H9 (cell line): ENCODE results near the gene KRT80. TPM values are rescaled to one million over a fixed set of nuclear protein-coding genes. Genes with fewer than 3 reads are reported as not detected.
A peak's percentile ranks its signal among the peaks of the same experiment; 100 is the strongest.

Experiments
- DNase-seq: peaks from one replicate; pipeline ENCODE4 v3.0.0-alpha.2; 2017
- H2AFZ ChIP-seq: one replicate; pipeline ENCODE4 v1.6.1; 2013; ENCODE audit warnings: mild to moderate bottlenecking, low read length, control low read depth, moderate library complexity
- H2AK5ac ChIP-seq: 2 replicates; pipeline ENCODE4 v1.6.1; 2013; ENCODE audit warnings: low read length, control low read depth, mixed read lengths; ENCODE audit not compliant: insufficient read length
- H2BK120ac ChIP-seq: one replicate; pipeline ENCODE4 v1.6.1; 2013; ENCODE audit warnings: low read depth, mild to moderate bottlenecking, low read length, control low read depth, inconsistent platforms; ENCODE audit not compliant: poor library complexity, severe bottlenecking
- H2BK12ac ChIP-seq: 2 replicates; pipeline ENCODE4 v1.6.1; 2013; ENCODE audit warnings: low read length, control low read depth, mixed read lengths, low read depth; ENCODE audit not compliant: insufficient read length
- H2BK15ac ChIP-seq: 2 replicates; pipeline ENCODE4 v1.6.1; 2013; ENCODE audit warnings: low read depth, low read length, control low read depth
- H2BK20ac ChIP-seq: one replicate; pipeline ENCODE4 v1.6.1; 2013; ENCODE audit warnings: low read depth, mild to moderate bottlenecking, low read length, control low read depth, inconsistent platforms; ENCODE audit not compliant: poor library complexity, severe bottlenecking
- H2BK5ac ChIP-seq: 2 replicates; pipeline ENCODE4 v1.6.1; 2013; ENCODE audit warnings: low read length, control low read depth, mixed read lengths; ENCODE audit not compliant: insufficient read length
- H3K14ac ChIP-seq: 2 replicates; pipeline ENCODE4 v1.6.1; 2013; ENCODE audit warnings: low read length, control low read depth; ENCODE audit not compliant: insufficient read depth
- H3K18ac ChIP-seq: 2 replicates; pipeline ENCODE4 v1.6.1; 2013; ENCODE audit warnings: low read depth, mild to moderate bottlenecking, mixed read lengths, low read length, control low read depth; ENCODE audit not compliant: insufficient read length
- H3K23ac ChIP-seq: 2 replicates; pipeline ENCODE4 v1.6.1; 2013; ENCODE audit warnings: low read length, control low read depth, mixed read lengths, low read depth; ENCODE audit not compliant: insufficient read length
- H3K23me2 ChIP-seq: 2 replicates; pipeline ENCODE4 v1.6.1; 2013; ENCODE audit warnings: low read depth, mild to moderate bottlenecking, mixed read lengths, low read length, control low read depth; ENCODE audit not compliant: insufficient read length, poor library complexity, severe bottlenecking
- H3K27ac ChIP-seq: 2 replicates; pipeline ENCODE4 v1.5.1; 2013; ENCODE audit warnings: low read length, control low read depth, mixed read lengths, low read depth; ENCODE audit not compliant: insufficient read length
- H3K27me3 ChIP-seq: 2 replicates; pipeline ENCODE4 v1.6.1; 2013; ENCODE audit warnings: low read length, control low read depth, inconsistent platforms; ENCODE audit not compliant: insufficient read depth
- H3K4ac ChIP-seq: 2 replicates; pipeline ENCODE4 v1.6.1; 2013; ENCODE audit warnings: low read depth, mild to moderate bottlenecking, control low read depth, inconsistent platforms, low read length, moderate library complexity
- H3K4me1 ChIP-seq: 2 replicates; pipeline ENCODE4 v1.6.1; 2013; ENCODE audit warnings: low read length, control low read depth, inconsistent platforms; ENCODE audit not compliant: insufficient read depth
- H3K4me2 ChIP-seq: 2 replicates; pipeline ENCODE4 v1.6.1; 2013; ENCODE audit warnings: low read length, control low read depth, mixed read lengths; ENCODE audit not compliant: insufficient read length, insufficient read depth
- H3K56ac ChIP-seq: 2 replicates; pipeline ENCODE4 v1.6.1; 2013; ENCODE audit warnings: low read depth, mild to moderate bottlenecking, mixed read lengths, low read length, control low read depth; ENCODE audit not compliant: insufficient read length
- H3K79me1 ChIP-seq: 2 replicates; pipeline ENCODE4 v1.6.1; 2013; ENCODE audit warnings: low read depth, mild to moderate bottlenecking, moderate library complexity, low read length, control low read depth, inconsistent platforms; ENCODE audit not compliant: insufficient read depth, poor library complexity, severe bottlenecking
- H3K79me2 ChIP-seq: 2 replicates; pipeline ENCODE4 v1.6.1; 2013; ENCODE audit warnings: low read length, control low read depth, inconsistent platforms; ENCODE audit not compliant: insufficient read depth
- H3K9ac ChIP-seq: 2 replicates; pipeline ENCODE4 v1.6.1; 2013; ENCODE audit warnings: low read length, control low read depth, mixed read lengths; ENCODE audit not compliant: insufficient read length; ENCODE audit errors: extremely low read depth
- H3K9me3 ChIP-seq: one replicate; pipeline ENCODE4 v1.6.1; 2013; ENCODE audit warnings: low read depth, low read length, inconsistent platforms; ENCODE audit not compliant: control insufficient read depth
- H3T11ph ChIP-seq: one replicate; pipeline ENCODE4 v1.6.1; 2013; ENCODE audit warnings: mild to moderate bottlenecking, low read length, control low read depth, inconsistent platforms
- H4K20me1 ChIP-seq: one replicate; pipeline ENCODE4 v1.6.1; 2013; ENCODE audit not compliant: control insufficient read depth, insufficient read length, insufficient read depth
- H4K5ac ChIP-seq: 2 replicates; pipeline ENCODE4 v1.6.1; 2013; ENCODE audit warnings: low read depth, mild to moderate bottlenecking, mixed read lengths, low read length, control low read depth; ENCODE audit not compliant: insufficient read length
- H4K8ac ChIP-seq: replicated peaks from 2 replicates; pipeline ENCODE4 v1.6.1; 2013; ENCODE audit warnings: low read length, control low read depth, mixed read lengths, low read depth; ENCODE audit not compliant: insufficient read length
- H4K91ac ChIP-seq: 2 replicates; pipeline ENCODE4 v1.6.1; 2013; ENCODE audit warnings: low read depth, mild to moderate bottlenecking, moderate library complexity, mixed read lengths, low read length, control low read depth; ENCODE audit not compliant: insufficient read length
- H3K27ac Mint-ChIP-seq, 3 experiments: 2 replicates in 2 of 3; 3 replicates in 1 of 3; pipeline ENCODE4 v1.8.0; 2020 to 2021; ENCODE audit warnings: mixed read lengths in 3 of 3, mild to moderate bottlenecking in 1 of 3, moderate library complexity in 1 of 3
- H3K27me3 Mint-ChIP-seq: 2 replicates; pipeline ENCODE4 v1.8.0; 2021; ENCODE audit warnings: low read depth, mild to moderate bottlenecking, moderate library complexity, mixed read lengths
- H3K36me3 Mint-ChIP-seq, 3 experiments: 2 replicates in 2 of 3; 3 replicates in 1 of 3; pipeline ENCODE4 v1.8.0; 2020 to 2021; ENCODE audit warnings: low read depth in 3 of 3, mixed read lengths in 3 of 3; ENCODE audit not compliant: insufficient read depth in 1 of 3
- H3K4me1 Mint-ChIP-seq, 2 experiments: 2 replicates each; pipeline ENCODE4 v1.8.0; 2020; ENCODE audit warnings: mixed read lengths in 2 of 2
- H3K4me3 Mint-ChIP-seq, 2 experiments: 2 replicates in 1 of 2; 3 replicates in 1 of 2; pipeline ENCODE4 v1.8.0; 2020 to 2021; ENCODE audit warnings: mild to moderate bottlenecking in 2 of 2, mixed read lengths in 2 of 2, moderate library complexity in 1 of 2
- H3K9me3 Mint-ChIP-seq, 2 experiments: 2 replicates in 1 of 2; 3 replicates in 1 of 2; pipeline ENCODE4 v1.8.0; 2020; ENCODE audit warnings: mild to moderate bottlenecking in 2 of 2, mixed read lengths in 2 of 2, moderate library complexity in 1 of 2
- WGBS: extraction: QIAGEN DNeasy Blood & Tissue Kit; methylation state at CpG from one replicate; pipeline ENCODE4 v1.1.7; 2013; ENCODE audit warnings: missing lambda C conversion rate, low lambda C conversion rate, mixed read lengths; ENCODE audit not compliant: insufficient read length; ENCODE audit errors: extremely low coverage; 5-methylcytosine and 5-hydroxymethylcytosine counted together
- total RNA-seq: library from RNA; stranded (reverse); gene quantifications from 2 replicates; pipeline ENCODE4 v1.2.1, GENCODE V29; 2021
- TF ChIP-seq, protein P1 (sequence below): fragments of 200-600 bp; sonication (generic); conservative IDR thresholded peaks from 3 replicates; pipeline ENCODE4 v1.8.0; 2021; ENCODE audit warnings: antibody characterized with exemption, mild to moderate bottlenecking

KRT80 gene
- total RNA-seq, 1 experiment from 2014 or later = not detected

DNA sequence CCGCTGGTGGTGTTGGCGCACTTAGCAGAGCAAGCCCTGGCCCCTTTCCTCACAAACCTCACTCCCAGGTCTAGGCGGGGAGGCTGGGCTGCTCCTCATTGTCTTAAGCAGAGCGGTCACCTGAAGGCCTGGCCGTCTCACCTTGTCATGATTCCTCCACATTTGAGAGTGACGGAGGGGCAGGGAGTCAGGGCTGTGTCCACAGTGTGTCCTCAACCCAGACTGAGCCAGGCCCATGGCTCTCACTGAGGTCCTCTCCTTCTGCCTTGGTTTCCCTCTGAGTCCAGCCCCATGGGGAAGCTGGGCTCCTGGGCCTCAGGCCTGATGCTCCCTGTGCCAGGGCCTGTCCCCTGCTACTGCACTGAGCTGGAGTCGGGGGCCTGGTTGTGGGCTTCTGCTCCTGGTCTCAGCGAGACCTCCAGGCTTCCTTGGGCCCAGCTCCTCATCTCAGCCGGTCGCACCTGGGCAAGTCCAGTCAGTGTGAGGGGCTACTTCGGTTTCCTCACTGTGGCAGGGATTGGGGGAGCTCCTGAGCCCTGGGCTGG is 44.9 kb downstream of the KRT80 start:
- peak; percentile 32 for DNase-seq
- H4K5ac ChIP-seq = no peak overlapping the region
- Mint-ChIP-seq H3K9me3 (no peaks in the 10 kb centered on the region; a peak in 1 of 5 replicates), H3K36me3 (no peaks in the 10 kb centered on the region), H3K27me3 (no peaks in the 10 kb centered on the region), H3K4me1 (peaks cover 22 to 47% of the 10 kb centered on the region in 2 experiments), H3K4me3 (no peak overlapping the region), H3K27ac (no peak overlapping the region; a peak in 1 of 7 replicates)
- no peaks in the 10 kb centered on the region for H3K9me3 ChIP-seq
- H2BK120ac ChIP-seq = no peak overlapping the region
- no peak overlapping the region for H3K4ac ChIP-seq
- H4K91ac ChIP-seq = no peak overlapping the region
- H3K9ac ChIP-seq = no peak overlapping the region
- H3K79me2 ChIP-seq = no peaks in the 10 kb centered on the region
- WGBS = no CpG with 5 or more reads among the region's 11 CpGs
- H2BK20ac ChIP-seq = no peak overlapping the region
- H3K56ac ChIP-seq = no peak overlapping the region
- H3T11ph ChIP-seq = no peak overlapping the region
- TF ChIP-seq, protein P1, sequence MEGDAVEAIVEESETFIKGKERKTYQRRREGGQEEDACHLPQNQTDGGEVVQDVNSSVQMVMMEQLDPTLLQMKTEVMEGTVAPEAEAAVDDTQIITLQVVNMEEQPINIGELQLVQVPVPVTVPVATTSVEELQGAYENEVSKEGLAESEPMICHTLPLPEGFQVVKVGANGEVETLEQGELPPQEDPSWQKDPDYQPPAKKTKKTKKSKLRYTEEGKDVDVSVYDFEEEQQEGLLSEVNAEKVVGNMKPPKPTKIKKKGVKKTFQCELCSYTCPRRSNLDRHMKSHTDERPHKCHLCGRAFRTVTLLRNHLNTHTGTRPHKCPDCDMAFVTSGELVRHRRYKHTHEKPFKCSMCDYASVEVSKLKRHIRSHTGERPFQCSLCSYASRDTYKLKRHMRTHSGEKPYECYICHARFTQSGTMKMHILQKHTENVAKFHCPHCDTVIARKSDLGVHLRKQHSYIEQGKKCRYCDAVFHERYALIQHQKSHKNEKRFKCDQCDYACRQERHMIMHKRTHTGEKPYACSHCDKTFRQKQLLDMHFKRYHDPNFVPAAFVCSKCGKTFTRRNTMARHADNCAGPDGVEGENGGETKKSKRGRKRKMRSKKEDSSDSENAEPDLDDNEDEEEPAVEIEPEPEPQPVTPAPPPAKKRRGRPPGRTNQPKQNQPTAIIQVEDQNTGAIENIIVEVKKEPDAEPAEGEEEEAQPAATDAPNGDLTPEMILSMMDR = no peak
- no peak overlapping the region; the same call in 1 of the 2 replicates for H3K14ac ChIP-seq
- no peaks in the 10 kb centered on the region for H3K23me2 ChIP-seq
- H3K4me1 ChIP-seq = peaks cover 3% of the 10 kb centered on the region; the same call in 1 of the 2 replicates
- no peak overlapping the region for H3K23ac ChIP-seq
- no peak overlapping the region for H3K4me2 ChIP-seq
- H2BK15ac ChIP-seq = no peak overlapping the region
- no peaks in the 10 kb centered on the region for H4K20me1 ChIP-seq
- no peak overlapping the region for H2BK5ac ChIP-seq
- H3K27me3 ChIP-seq = no peaks in the 10 kb centered on the region
- no peak overlapping the region for H3K27ac ChIP-seq
- H3K18ac ChIP-seq = peak overlapping the region; percentile 2
- no peak overlapping the region for H4K8ac ChIP-seq
- H2AFZ ChIP-seq = no peak overlapping the region
- H3K79me1 ChIP-seq = no peaks in the 10 kb centered on the region
- H2BK12ac ChIP-seq = no peak overlapping the region
- no peak overlapping the region for H2AK5ac ChIP-seq
